Activated naive CD8-positive, alpha-beta T cell treated with anti-CD3 and anti-CD28 coated beads, Interleukin-2, amount 10 ng/mL, durations not matched to agents 7 days and 5 days (primary cell): ENCODE data around the gene ZCCHC24. TPM values are rescaled to one million over a fixed set of nuclear protein-coding genes. Genes with fewer than 3 reads are reported as not detected.

Source experiments
- ATAC-seq: fragments of 150-1000 bp; cut with Tn5 transposase; one replicate; pipeline ENCODE4 v1.10.0; 2021; ENCODE audit warnings: low read depth, moderate library complexity
- POLR2A ChIA-PET: fragments of 350-600 bp; sonication (Branson Sonifier 250); formaldehyde crosslinking; loops from one replicate; lab custom pipeline; 2021; ENCODE audit warnings: antibody characterized with exemption; lab: Charles Lee
- DNase-seq: peaks from one replicate; pipeline ENCODE4 v3.0.0; 2021
- H3K27ac Mint-ChIP-seq: one replicate; pipeline ENCODE4 v1.8.0; 2022; ENCODE audit warnings: mild to moderate bottlenecking, mixed read lengths
- H3K27me3 Mint-ChIP-seq: one replicate; pipeline ENCODE4 v1.8.0; 2022; ENCODE audit warnings: mild to moderate bottlenecking, moderate library complexity, mixed read lengths
- H3K36me3 Mint-ChIP-seq: one replicate; pipeline ENCODE4 v1.8.0; 2021; ENCODE audit warnings: mild to moderate bottlenecking, mixed read lengths
- H3K4me1 Mint-ChIP-seq: one replicate; pipeline ENCODE4 v1.8.0; 2021; ENCODE audit warnings: mixed read lengths
- H3K4me3 Mint-ChIP-seq: one replicate; pipeline ENCODE4 v1.8.0; 2022; ENCODE audit warnings: mild to moderate bottlenecking, moderate library complexity, mixed read lengths
- H3K9me3 Mint-ChIP-seq: one replicate; pipeline ENCODE4 v1.8.0; 2021; ENCODE audit warnings: mixed read lengths
- total RNA-seq, 2 experiments: library from RNA; stranded (reverse); gene quantifications; one replicate each; pipeline ENCODE4 v1.2.3, GENCODE V29; 2021

ZCCHC24 gene
- total RNA-seq, 2 experiments from 2014 or later: 2.4 to 3.2 TPM

GRCh38 chr10:79465341-79465740 is 19.9 kb upstream of the ZCCHC24 start:
- no peak overlapping the region for H3K4me3 Mint-ChIP-seq
- DNase-seq (no peak), ATAC-seq (no peak)
- peaks cover 6% of the 10 kb centered on the region for H3K27me3 Mint-ChIP-seq
- no peak overlapping the region for H3K27ac Mint-ChIP-seq
- H3K36me3 Mint-ChIP-seq: no peaks in the 10 kb centered on the region
- H3K9me3 Mint-ChIP-seq: no peaks in the 10 kb centered on the region
- H3K4me1 Mint-ChIP-seq: peaks cover 2% of the 10 kb centered on the region
- POLR2A ChIA-PET: no interaction called here

GRCh38 chr10:79463578-79464496 is 18.4 kb upstream of the ZCCHC24 start:
- ATAC-seq (no peak), DNase-seq (no peak)
- POLR2A ChIA-PET: no interaction called here
- Mint-ChIP-seq H3K36me3 (no peaks in the 10 kb centered on the region), H3K27ac (no peak overlapping the region), H3K27me3 (peaks cover 8% of the 10 kb centered on the region), H3K4me3 (no peak overlapping the region), H3K9me3 (no peaks in the 10 kb centered on the region), H3K4me1 (peaks cover 2% of the 10 kb centered on the region)

GRCh38 chr10:79460687-79461086 is 15.3 kb upstream of the ZCCHC24 start:
- H3K27ac Mint-ChIP-seq: no peak overlapping the region
- POLR2A ChIA-PET: no interaction called here
- no peaks in the 10 kb centered on the region for H3K36me3 Mint-ChIP-seq
- DNase-seq: no peak
- H3K4me1 Mint-ChIP-seq: no peaks in the 10 kb centered on the region
- no peak for ATAC-seq
- no peaks in the 10 kb centered on the region for H3K9me3 Mint-ChIP-seq
- H3K4me3 Mint-ChIP-seq: no peak overlapping the region
- H3K27me3 Mint-ChIP-seq: peaks cover 11% of the 10 kb centered on the region

GRCh38 chr10:79459243-79459642 is 13.8 kb upstream of the ZCCHC24 start:
- no peaks in the 10 kb centered on the region for H3K36me3 Mint-ChIP-seq
- peaks cover 13% of the 10 kb centered on the region for H3K27me3 Mint-ChIP-seq
- POLR2A ChIA-PET: no interaction called here
- no peak overlapping the region for H3K4me3 Mint-ChIP-seq
- H3K27ac Mint-ChIP-seq: no peak overlapping the region
- H3K9me3 Mint-ChIP-seq: no peaks in the 10 kb centered on the region
- no peaks in the 10 kb centered on the region for H3K4me1 Mint-ChIP-seq
- DNase-seq: no peak
- ATAC-seq: no peak

- H3K27me3 Mint-ChIP-seq: peaks cover 18% of the 10 kb centered on the region
- H3K36me3 Mint-ChIP-seq: no peaks in the 10 kb centered on the region
- ATAC-seq (no peak), DNase-seq (no peak)
- H3K4me1 Mint-ChIP-seq: no peaks in the 10 kb centered on the region
- POLR2A ChIA-PET: interaction anchor here (0.6 kb wide), 1 partner anchor 302 kb away, joined by 3 read pairs; no protein-coding TSS in a partner anchor
- H3K27ac Mint-ChIP-seq: no peak overlapping the region
- H3K4me3 Mint-ChIP-seq: no peak overlapping the region
- no peaks in the 10 kb centered on the region for H3K9me3 Mint-ChIP-seq
Measured at GRCh38 chr10:79458483-79458882, 13.1 kb upstream of the ZCCHC24 start.

GRCh38 chr10:79457256-79457785 is 11.9 kb upstream of the ZCCHC24 start:
- POLR2A ChIA-PET: interaction anchor here (0.5 kb wide), 1 partner anchor 9 kb away, joined by 3 read pairs; no protein-coding TSS in a partner anchor

GRCh38 chr10:79454259-79454658 is 8.8 kb upstream of the ZCCHC24 start:
- no peaks in the 10 kb centered on the region for H3K9me3 Mint-ChIP-seq
- ATAC-seq (no peak), DNase-seq (no peak)
- H3K4me1 Mint-ChIP-seq: no peaks in the 10 kb centered on the region
- peaks cover 21% of the 10 kb centered on the region for H3K27me3 Mint-ChIP-seq
- POLR2A ChIA-PET: interaction anchor here (0.6 kb wide), 1 partner anchor 1694 kb away, joined by 5 read pairs; no protein-coding TSS in a partner anchor
- H3K4me3 Mint-ChIP-seq: no peak overlapping the region
- H3K27ac Mint-ChIP-seq: no peak overlapping the region
- H3K36me3 Mint-ChIP-seq: no peaks in the 10 kb centered on the region

More at GRCh38 chr10:79457256-79457785, 11.9 kb upstream of the ZCCHC24 start:
- no peak overlapping the region for H3K4me3 Mint-ChIP-seq
- DNase-seq (no peak), ATAC-seq (no peak)
- H3K27me3 Mint-ChIP-seq: peaks cover 18% of the 10 kb centered on the region
- H3K9me3 Mint-ChIP-seq: no peaks in the 10 kb centered on the region
- no peaks in the 10 kb centered on the region for H3K36me3 Mint-ChIP-seq
- no peaks in the 10 kb centered on the region for H3K4me1 Mint-ChIP-seq
- no peak overlapping the region for H3K27ac Mint-ChIP-seq

GRCh38 chr10:79453392-79453791 is 8.0 kb upstream of the ZCCHC24 start:
- Mint-ChIP-seq H3K4me1 (no peaks in the 10 kb centered on the region), H3K27me3 (peaks cover 21% of the 10 kb centered on the region), H3K9me3 (no peaks in the 10 kb centered on the region), H3K4me3 (no peak overlapping the region), H3K36me3 (no peaks in the 10 kb centered on the region), H3K27ac (no peak overlapping the region)
- ATAC-seq: no peak
- POLR2A ChIA-PET: no interaction called here
- DNase-seq: no peak

GRCh38 chr10:79452174-79452611 is 6.8 kb upstream of the ZCCHC24 start:
- no peaks in the 10 kb centered on the region for H3K4me1 Mint-ChIP-seq
- no peak overlapping the region for H3K27ac Mint-ChIP-seq
- peaks cover 31% of the 10 kb centered on the region for H3K27me3 Mint-ChIP-seq
- no peak overlapping the region for H3K4me3 Mint-ChIP-seq
- H3K9me3 Mint-ChIP-seq: no peaks in the 10 kb centered on the region
- DNase-seq (no peak), ATAC-seq (no peak)
- H3K36me3 Mint-ChIP-seq: no peaks in the 10 kb centered on the region
- POLR2A ChIA-PET: no interaction called here

- no peak overlapping the region for H3K4me3 Mint-ChIP-seq
- ATAC-seq: no peak
- no peaks in the 10 kb centered on the region for H3K9me3 Mint-ChIP-seq
- H3K36me3 Mint-ChIP-seq: no peaks in the 10 kb centered on the region
- no peak for DNase-seq
- H3K27me3 Mint-ChIP-seq: peaks cover 39% of the 10 kb centered on the region
- H3K4me1 Mint-ChIP-seq: peaks cover 3% of the 10 kb centered on the region
- POLR2A ChIA-PET: no interaction called here
- H3K27ac Mint-ChIP-seq: no peak overlapping the region
Measured at GRCh38 chr10:79451046-79451699, 5.7 kb upstream of the ZCCHC24 start.

- no peak overlapping the region for H3K27ac Mint-ChIP-seq
- no peak overlapping the region for H3K4me3 Mint-ChIP-seq
- peaks cover 36% of the 10 kb centered on the region for H3K27me3 Mint-ChIP-seq
- POLR2A ChIA-PET: no interaction called here
- no peak for ATAC-seq
- no peak for DNase-seq
- no peaks in the 10 kb centered on the region for H3K9me3 Mint-ChIP-seq
- H3K4me1 Mint-ChIP-seq: peaks cover 9% of the 10 kb centered on the region
- no peaks in the 10 kb centered on the region for H3K36me3 Mint-ChIP-seq
Measured at GRCh38 chr10:79449181-79450146, 4.0 kb upstream of the ZCCHC24 start.

GRCh38 chr10:79448732-79449049 is 3.3 kb upstream of the ZCCHC24 start:
- Mint-ChIP-seq H3K4me3 (no peak overlapping the region), H3K4me1 (peaks cover 17% of the 10 kb centered on the region), H3K9me3 (no peaks in the 10 kb centered on the region), H3K36me3 (no peaks in the 10 kb centered on the region), H3K27ac (no peak overlapping the region), H3K27me3 (peaks cover 30% of the 10 kb centered on the region)
- ATAC-seq (no peak), DNase-seq (no peak)
- POLR2A ChIA-PET: no interaction called here
